IMR-90 (cell line): ENCODE data around the gene TENM4. TPM values are rescaled to one million over a fixed set of nuclear protein-coding genes. Genes with fewer than 3 reads are reported as not detected.

ENCODE experiments used
- ATAC-seq: fragments of 200-7000 bp; cut with Tn5 transposase; 2 replicates; pipeline ENCODE4 v1.9.1; 2020; ENCODE audit warnings: low read depth, mild to moderate bottlenecking, moderate library complexity
- BruUV-seq: library from RNA; stranded (reverse); fragments of 400-500 nt; replicated peaks from 2 replicates; lab custom pipeline; 2021; lab: Mats Ljungman, UMichigan
- CTCF ChIA-PET: fragments of 300-600 bp; formaldehyde crosslinking; extraction: SDS; loops from one replicate; lab custom pipeline; 2021; ENCODE audit warnings: antibody characterized with exemption; lab: Yijun Ruan, JAX
- POLR2A ChIA-PET: fragments of 300-600 bp; sonication (Branson Sonifier 250); formaldehyde crosslinking; loops from one replicate; lab custom pipeline; 2022; ENCODE audit warnings: antibody characterized with exemption; ENCODE audit not compliant: unreplicated experiment; lab: Charles Lee
- DNase-seq: peaks from one replicate; pipeline ENCODE4 v3.0.0; 2013
- H2AFZ ChIP-seq: replicated peaks from 2 replicates; pipeline ENCODE3; 2013; ENCODE audit warnings: low read length, mild to moderate bottlenecking; ENCODE audit not compliant: poor library complexity
- H2AK5ac ChIP-seq: 2 replicates; pipeline ENCODE4 v1.6.1; 2013; ENCODE audit warnings: low read depth, low read length, inconsistent platforms
- H2AK9ac ChIP-seq: replicated peaks from 2 replicates; pipeline ENCODE3; 2013; ENCODE audit warnings: mild to moderate bottlenecking, low read depth, low read length, moderate library complexity; ENCODE audit not compliant: poor library complexity
- H2BK120ac ChIP-seq: 2 replicates; pipeline ENCODE4 v1.6.1; 2013; ENCODE audit warnings: low read depth, low read length, inconsistent platforms
- H2BK15ac ChIP-seq: 3 replicates; pipeline ENCODE4 v1.6.1; 2013; ENCODE audit warnings: low read depth, low read length, inconsistent platforms
- H2BK20ac ChIP-seq: 2 replicates; pipeline ENCODE4 v1.6.1; 2013; ENCODE audit warnings: low read depth, mild to moderate bottlenecking, inconsistent platforms, low read length, moderate library complexity
- H2BK5ac ChIP-seq: 2 replicates; pipeline ENCODE4 v1.6.1; 2013; ENCODE audit warnings: mild to moderate bottlenecking, low read depth, low read length, inconsistent platforms; ENCODE audit not compliant: poor library complexity, severe bottlenecking
- H3K14ac ChIP-seq: replicated peaks from 2 replicates; pipeline ENCODE4 v1.6.1; 2013; ENCODE audit warnings: low read depth, low read length, inconsistent platforms
- H3K18ac ChIP-seq: 2 replicates; pipeline ENCODE4 v1.6.1; 2013; ENCODE audit warnings: low read depth, low read length, control low read depth
- H3K23ac ChIP-seq: 2 replicates; pipeline ENCODE4 v1.6.1; 2013; ENCODE audit warnings: low read depth, low read length, inconsistent platforms
- H3K27ac ChIP-seq: 2 replicates; pipeline ENCODE4 v1.5.1; 2013; ENCODE audit warnings: mild to moderate bottlenecking, control low read depth, low read length; ENCODE audit not compliant: insufficient read depth
- H3K27me3 ChIP-seq: 2 replicates; pipeline ENCODE4 v1.6.1; 2013; ENCODE audit warnings: low read length; ENCODE audit not compliant: control insufficient read depth, insufficient read depth
- H3K36me3 ChIP-seq: 2 replicates; pipeline ENCODE4 v1.6.1; 2013; ENCODE audit warnings: low read length, mixed read lengths; ENCODE audit not compliant: control insufficient read depth, insufficient read depth
- H3K4ac ChIP-seq: 2 replicates; pipeline ENCODE4 v1.6.1; 2013; ENCODE audit warnings: low read depth, low read length, inconsistent platforms
- H3K4me1 ChIP-seq: 2 replicates; pipeline ENCODE4 v1.6.1; 2013; ENCODE audit warnings: low read length, mixed read lengths; ENCODE audit not compliant: control insufficient read depth, insufficient read depth
- H3K4me2 ChIP-seq: 2 replicates; pipeline ENCODE4 v1.6.1; 2013; ENCODE audit warnings: low read depth, mild to moderate bottlenecking, control low read depth, low read length, moderate library complexity
- H3K4me3 ChIP-seq: 2 replicates; pipeline ENCODE4 v1.5.1; 2013; ENCODE audit warnings: low read depth, mild to moderate bottlenecking, control low read depth, low read length, moderate library complexity; ENCODE audit not compliant: insufficient read depth
- H3K56ac ChIP-seq: 2 replicates; pipeline ENCODE4 v1.6.1; 2013; ENCODE audit warnings: low read length, inconsistent platforms; ENCODE audit not compliant: insufficient read depth; ENCODE audit errors: extremely low read depth
- H3K79me1 ChIP-seq, 2 experiments: 2 replicates each; pipeline ENCODE4 v1.6.1; 2013; ENCODE audit warnings: low read length in 2 of 2, inconsistent platforms in 1 of 2, low read depth in 1 of 2
- H3K9ac ChIP-seq: 2 replicates; pipeline ENCODE4 v1.6.1; 2013; ENCODE audit warnings: low read depth, low read length, control low read depth
- H3K9me1 ChIP-seq: 2 replicates; pipeline ENCODE4 v1.6.1; 2013; ENCODE audit warnings: low read length, inconsistent platforms; ENCODE audit not compliant: insufficient read depth
- H3K9me3 ChIP-seq: 2 replicates; pipeline ENCODE4 v1.6.1; 2013; ENCODE audit warnings: low read length; ENCODE audit not compliant: control insufficient read depth, insufficient read depth
- H4K20me1 ChIP-seq: 2 replicates; pipeline ENCODE4 v1.6.1; 2013; ENCODE audit warnings: low read length, inconsistent platforms; ENCODE audit not compliant: insufficient read depth
- H4K5ac ChIP-seq: 2 replicates; pipeline ENCODE4 v1.6.1; 2013; ENCODE audit warnings: mild to moderate bottlenecking, low read depth, low read length, control low read depth
- H4K8ac ChIP-seq, 2 experiments: 2 replicates each; pipeline ENCODE4 v1.6.1; 2013; ENCODE audit warnings: low read depth in 2 of 2, low read length in 2 of 2, control low read depth in 1 of 2, inconsistent platforms in 1 of 2
- H4K91ac ChIP-seq: 2 replicates; pipeline ENCODE4 v1.6.1; 2013; ENCODE audit warnings: low read depth, low read length, inconsistent platforms; ENCODE audit not compliant: insufficient read depth
- CEBPB ChIP-seq: IDR thresholded peaks from 2 replicates; pipeline ENCODE4 v1.6.1; 2012; ENCODE audit warnings: low read depth, low read length, improper control_type of control experiment
- MAFK ChIP-seq: IDR thresholded peaks from 2 replicates; pipeline ENCODE4 v1.6.1; 2012; ENCODE audit warnings: low read depth, low read length, improper control_type of control experiment
- WGBS, 2 experiments: methylation state at CpG; one replicate each; pipeline versions ENCODE4 v1.1.5 to v1.1.7; 2013; ENCODE audit warnings: missing lambda C conversion rate in 2 of 2; ENCODE audit not compliant: insufficient read length in 1 of 2; ENCODE audit errors: extremely low coverage in 2 of 2; 5-methylcytosine and 5-hydroxymethylcytosine counted together
- dilution Hi-C: fragments of 300-500 bp; cut with HindIII; formaldehyde crosslinking; loops from one replicate; pipeline ENCODE4 v1.14.3; 2018; ENCODE audit warnings: low sequenced_read_pairs; ENCODE audit not compliant: unreplicated experiment
- in situ Hi-C: fragments of 300-500 bp; cut with MboI; formaldehyde crosslinking; loops from 3 replicates; pipeline ENCODE4 v1.14.3; 2019; ENCODE audit warnings: low sequenced_read_pairs, inconsistent platforms, mixed read lengths
- intact Hi-C: fragments of 100-400 bp; cut with micrococcal nuclease; formaldehyde crosslinking; loops from 2 replicates; pipeline ENCODE4 v1.10.0; 2022
- polyA plus RNA-seq, 3 experiments: library from polyadenylated mRNA; depleted of rRNA; stranded (reverse); fragments of >200 nt; gene quantifications; 2 replicates each; pipeline ENCODE4 v1.2.3, GENCODE V29; 2012; ENCODE audit warnings: low replicate concordance in 1 of 3
- total RNA-seq: library from RNA; depleted of rRNA; stranded (reverse); fragments of >200 nt; gene quantifications from 2 replicates; pipeline ENCODE4 v1.2.3, GENCODE V29; 2012

The TENM4 gene
- total and polyA plus RNA-seq, 2 of the 4 experiments (the other 2 are of a cell fraction), result 7.4 to 9.0 TPM

GRCh38 chr11:79422866-79423265 lies 18.0 kb downstream of the TENM4 start:
- Histone ChIP-seq H3K9me3 (no peaks in the 10 kb centered on the region), H3K36me3 (no peaks in the 10 kb centered on the region; the same call in 1 of the 2 replicates), H3K14ac (no peak overlapping the region), H4K8ac (no peak overlapping the region), H3K4me3 (no peak overlapping the region), H2AK9ac (no peak overlapping the region), H2AK5ac (no peak overlapping the region), H2BK120ac (no peak overlapping the region), H3K23ac (no peak overlapping the region), H3K27ac (no peak overlapping the region), H3K56ac (no peak overlapping the region), H3K4me2 (no peak overlapping the region), H2BK15ac (no peak overlapping the region), H3K9ac (no peak overlapping the region), H2BK20ac (no peak overlapping the region), H4K5ac (no peak overlapping the region), H3K9me1 (peaks cover 12% of the 10 kb centered on the region), H3K27me3 (no peaks in the 10 kb centered on the region), H2AFZ (no peak overlapping the region), H4K91ac (no peak overlapping the region), H3K4me1 (peaks cover 5% of the 10 kb centered on the region; the same call in 1 of the 2 replicates), H4K20me1 (no peaks in the 10 kb centered on the region), H2BK5ac (no peak overlapping the region), H3K18ac (no peak overlapping the region), H3K4ac (no peak overlapping the region), H3K79me1 (peaks cover 0 to 42% of the 10 kb centered on the region in 2 experiments; a peak in 3 of 4 replicates)
- TF ChIP-seq CEBPB, result no peak
- TF ChIP-seq MAFK, result no peak
- ATAC-seq, result no peak; the same call in 1 of the 2 replicates
- no TSS peak for BruUV-seq
- CTCF ChIA-PET, result no interaction called here
- dilution Hi-C loops, result no loop called here
- no CpG with 5 or more reads among the region's 2 CpGs for WGBS, 2 experiments
- no peak for DNase-seq
- POLR2A ChIA-PET, result no interaction called here
- in situ Hi-C loops, result no loop called here
- intact Hi-C loops, result no loop called here
